Stomach (tissue), 9 donors: ENCODE results near the gene CELF4. TPM values are rescaled to one million over a fixed set of nuclear protein-coding genes. Genes with fewer than 3 reads are reported as not detected.

Experiments
- DNase-seq, 2 donors: peaks; one replicate each; pipeline versions ENCODE4 v3.0.0 to v3.0.0-alpha.2; 2013 to 2019
- H3K27ac ChIP-seq, 5 donors: fragments of 200-600 bp in 4 of 5; sonication (generic) in 4 of 5; one replicate each; pipeline ENCODE4 v1.5.1; 2013 to 2019; ENCODE audit warnings: mild to moderate bottlenecking in 1 of 5, moderate library complexity in 1 of 5
- H3K27me3 ChIP-seq, 3 donors: fragments of 200-600 bp; sonication (generic); one replicate each; pipeline ENCODE4 v1.5.1; 2017 to 2019; ENCODE audit warnings: mixed run types in 1 of 3
- H3K36me3 ChIP-seq, 4 donors: fragments of 200-600 bp; sonication (generic); 1 replicate in 3 of 4; 2 replicates in 1 of 4; pipeline ENCODE4 v1.5.1; 2016 to 2019
- H3K4me1 ChIP-seq, 4 donors: fragments of 200-600 bp; sonication (generic); one replicate each; pipeline ENCODE4 v1.5.1; 2016 to 2019
- H3K4me3 ChIP-seq, 4 donors: fragments of 200-600 bp; sonication (generic) in 3 of 4; one replicate each; pipeline ENCODE4 v1.5.1; 2016 to 2019; ENCODE audit warnings: mild to moderate bottlenecking in 1 of 4
- H3K9me3 ChIP-seq, 4 donors: fragments of 200-600 bp; sonication (generic); one replicate each; pipeline ENCODE4 v1.5.1; 2016 to 2019
- CTCF ChIP-seq, 7 experiments: fragments of 450-650 bp in 4 of 7; fragments of 200-600 bp in 3 of 7; sonication (generic) in 3 of 7; IDR thresholded peaks; one replicate each; pipeline ENCODE4 v1.5.1; 2016 to 2019; ENCODE audit warnings: antibody characterized with exemption in 7 of 7, control low read depth in 2 of 7, mild to moderate bottlenecking in 1 of 7
- EP300 ChIP-seq: sonication (generic); formaldehyde crosslinking; IDR thresholded peaks from one replicate; pipeline ENCODE4 v1.6.1; 2017; ENCODE audit warnings: antibody characterized with exemption
- POLR2A ChIP-seq, 4 donors: fragments of 450-650 bp; IDR thresholded peaks; one replicate each; pipeline ENCODE4 v1.6.1; 2016; ENCODE audit warnings: antibody characterized with exemption in 4 of 4, control low read depth in 2 of 4, mild to moderate bottlenecking in 1 of 4, moderate library complexity in 1 of 4
- POLR2AphosphoS5 ChIP-seq, 3 donors: sonication (generic); formaldehyde crosslinking; IDR thresholded peaks; one replicate each; pipeline ENCODE4 v1.6.1; 2016; ENCODE audit warnings: antibody characterized with exemption in 3 of 3
- WGBS, 5 donors: extraction: QIAGEN DNeasy Blood & Tissue Kit in 3 of 5; methylation state at CpG; one replicate each; pipeline versions ENCODE4 v1.1.5 to v1.1.7; 2013 to 2018; 5-methylcytosine and 5-hydroxymethylcytosine counted together
- intact Hi-C: fragments of 100-400 bp; cut with DNase I; formaldehyde crosslinking; loops from one replicate; pipeline ENCODE4 v1.15.1; 2023; ENCODE audit warnings: low total_unique reads
- polyA plus RNA-seq, 3 donors: library from polyadenylated mRNA; stranded (reverse); fragments of 200-250 nt; gene quantifications; one replicate each; pipeline ENCODE4 v1.2.3, GENCODE V29; 2013
- total RNA-seq, 5 donors: library from RNA; depleted of rRNA; stranded (reverse); fragments of >200 nt; gene quantifications; one replicate each; pipeline versions ENCODE4 v1.1.0 to v1.2.3, GENCODE V29; 2014 to 2016
- donor health status: healthy with polysubstance abuse.
- donor health status: Bipolar disorder and iron deficiency.
- donor health status: healthy.

CELF4 gene
- total and polyA plus RNA-seq, 8 donors: 0.93 to 2.4 (median 1.8) TPM; not detected in 2

GRCh38 chr18:37383036-37383785 is 182.4 kb downstream of the CELF4 start:
- 49 to 56% (median 52%) methylated on average over 8 of the region's 8 CpGs for WGBS, 5 donors
- DNase-seq: no peak
- TF ChIP-seq POLR2A (IDR thresholded peaks at IDR 0.05) (no peak), POLR2AphosphoS5 (IDR thresholded peaks at IDR 0.05) (no peak), CTCF (IDR thresholded peaks at IDR 0.05) (no peak), EP300 (no peak)
- Histone ChIP-seq H3K9me3 (no peaks in the 10 kb centered on the region), H3K36me3 (no peaks in the 10 kb centered on the region), H3K27me3 (peaks cover 0 to 24% (median 8%) of the 10 kb centered on the region in 3 donors), H3K4me1 (no peaks in the 10 kb centered on the region), H3K27ac (no peak overlapping the region), H3K4me3 (no peak overlapping the region)
- intact Hi-C loops: loop anchor here (10.0 kb wide), 1 partner anchor 152 kb away; no protein-coding TSS in a partner anchor

GRCh38 chr18:37381554-37381953 is 184.0 kb downstream of the CELF4 start:
- no peaks in the 10 kb centered on the region for H3K9me3 ChIP-seq
- H3K36me3 ChIP-seq: no peaks in the 10 kb centered on the region
- no peaks in the 10 kb centered on the region for H3K4me1 ChIP-seq
- WGBS, 5 donors: 62 to 94% (median 69%) methylated on average over 2 of the region's 2 CpGs
- peaks cover 0 to 40% (median 8%) of the 10 kb centered on the region in 3 donors for H3K27me3 ChIP-seq
- DNase-seq: no peak
- intact Hi-C loops: loop anchor here (10.0 kb wide), 1 partner anchor 153 kb away; no protein-coding TSS in a partner anchor
- no peak overlapping the region for H3K27ac ChIP-seq
- TF ChIP-seq CTCF (IDR thresholded peaks at IDR 0.05): no peak
- TF ChIP-seq EP300: no peak
- TF ChIP-seq POLR2A (IDR thresholded peaks at IDR 0.05): no peak
- H3K4me3 ChIP-seq: no peak overlapping the region

GRCh38 chr18:37380546-37381110 is 185.0 kb downstream of the CELF4 start:
- DNase-seq: no peak
- Histone ChIP-seq H3K27ac (no peak overlapping the region), H3K4me1 (no peaks in the 10 kb centered on the region), H3K9me3 (no peaks in the 10 kb centered on the region), H3K36me3 (no peaks in the 10 kb centered on the region), H3K27me3 (peaks cover 0 to 47% (median 8%) of the 10 kb centered on the region in 3 donors), H3K4me3 (no peak overlapping the region)
- intact Hi-C loops: loop anchor here (10.0 kb wide), 1 partner anchor 154 kb away; no protein-coding TSS in a partner anchor
- TF ChIP-seq POLR2AphosphoS5 (IDR thresholded peaks at IDR 0.05) (no peak), EP300 (no peak), POLR2A (IDR thresholded peaks at IDR 0.05) (no peak), CTCF (IDR thresholded peaks at IDR 0.05) (no peak)

GRCh38 chr18:37378336-37379010 is 187.1 kb downstream of the CELF4 start:
- H3K27me3 ChIP-seq: peaks cover 0 to 50% (median 0%) of the 10 kb centered on the region in 3 donors
- H3K4me3 ChIP-seq: no peak overlapping the region
- 63 to 73% (median 71%) methylated on average over 10 to 11 of the region's 11 CpGs for WGBS, 5 donors
- H3K4me1 ChIP-seq: no peaks in the 10 kb centered on the region
- no peaks in the 10 kb centered on the region for H3K36me3 ChIP-seq
- no peak for DNase-seq
- H3K27ac ChIP-seq: no peak overlapping the region
- intact Hi-C loops: no loop called here
- TF ChIP-seq EP300 (no peak), CTCF (IDR thresholded peaks at IDR 0.05) (no peak), POLR2AphosphoS5 (IDR thresholded peaks at IDR 0.05) (no peak), POLR2A (IDR thresholded peaks at IDR 0.05) (no peak)
- no peaks in the 10 kb centered on the region for H3K9me3 ChIP-seq
